VCaP (cell line): Measurements from ENCODE around the gene TRIP11.

Experiments used
- H3K27ac ChIP-seq: fragments of 450-650 bp; 2 replicates; pipeline ENCODE4 v1.5.1; 2017
- CTCF ChIP-seq: fragments of 450-650 bp; conservative IDR thresholded peaks from 2 replicates; pipeline ENCODE4 v1.5.1; 2017; ENCODE audit warnings: mild to moderate bottlenecking, moderate library complexity

TRIP11 gene

GRCh38 chr14:92022036-92022435 is 17.8 kb downstream of the TRIP11 start:
- no peak overlapping the region for H3K27ac ChIP-seq
- no peak for TF ChIP-seq CTCF

- no peak overlapping the region for H3K27ac ChIP-seq
- no peak for TF ChIP-seq CTCF
These were observed 18.3 kb downstream of the TRIP11 start for GRCh38 chr14:92021523-92021922.

- no peak for TF ChIP-seq CTCF
- no peak overlapping the region for H3K27ac ChIP-seq
These were observed 25.8 kb downstream of the TRIP11 start for GRCh38 chr14:92014040-92014439.

- no peak for TF ChIP-seq CTCF
- H3K27ac ChIP-seq, result no peak overlapping the region
These were observed 27.6 kb downstream of the TRIP11 start for GRCh38 chr14:92012121-92012748.

- no peak overlapping the region for H3K27ac ChIP-seq
These were observed 29.2 kb downstream of the TRIP11 start for GRCh38 chr14:92010644-92011043.

GRCh38 chr14:92009604-92010003 is 30.3 kb downstream of the TRIP11 start:
- TF ChIP-seq CTCF, result no peak
- no peak overlapping the region for H3K27ac ChIP-seq

More at GRCh38 chr14:92010644-92011043, 29.2 kb downstream of the TRIP11 start:
- no peak for TF ChIP-seq CTCF

GRCh38 chr14:92005019-92005418 is 34.8 kb downstream of the TRIP11 start:
- no peak overlapping the region for H3K27ac ChIP-seq
- TF ChIP-seq CTCF, result no peak
